Activated effector memory CD4-positive, alpha-beta T cell treated with Interleukin-2 at 50 U/mL for 16 hours (primary cell): Measurements from ENCODE around the gene NUDT7.
A peak's percentile ranks its signal among the peaks of the same experiment; 100 is the strongest.

Source experiments
- DNase-seq: peaks from one replicate; pipeline ENCODE4 v3.0.0-alpha.2; 2020

Gene NUDT7

GRCh38 chr16:77722309-77723107 is at the start of gene NUDT7:
Gene NUDT7 (plus strand): TSS chr16:77722514. CDS start chr16:77722583, 69 bp downstream.
- peak; percentile 91 for DNase-seq

DNA sequence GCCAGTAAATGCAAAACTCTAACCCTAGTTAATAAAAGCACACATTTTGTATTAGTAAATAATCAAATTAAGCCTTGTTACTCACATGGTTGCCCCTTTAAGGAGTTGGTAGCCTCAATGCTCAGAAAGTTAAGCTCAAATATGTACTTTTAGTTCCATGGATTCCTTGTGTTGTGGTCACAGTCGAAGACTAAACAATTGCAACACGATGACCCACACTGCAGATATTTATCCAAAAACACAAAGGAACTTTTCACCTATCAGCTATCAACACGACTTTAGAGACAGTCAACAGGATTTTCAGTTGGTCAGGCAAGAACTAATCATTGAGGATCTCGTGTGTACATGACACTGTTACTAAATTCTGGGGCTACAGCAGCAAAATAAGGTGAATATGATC is 47.4 kb upstream of the NUDT7 start:
- no peak for DNase-seq

DNA sequence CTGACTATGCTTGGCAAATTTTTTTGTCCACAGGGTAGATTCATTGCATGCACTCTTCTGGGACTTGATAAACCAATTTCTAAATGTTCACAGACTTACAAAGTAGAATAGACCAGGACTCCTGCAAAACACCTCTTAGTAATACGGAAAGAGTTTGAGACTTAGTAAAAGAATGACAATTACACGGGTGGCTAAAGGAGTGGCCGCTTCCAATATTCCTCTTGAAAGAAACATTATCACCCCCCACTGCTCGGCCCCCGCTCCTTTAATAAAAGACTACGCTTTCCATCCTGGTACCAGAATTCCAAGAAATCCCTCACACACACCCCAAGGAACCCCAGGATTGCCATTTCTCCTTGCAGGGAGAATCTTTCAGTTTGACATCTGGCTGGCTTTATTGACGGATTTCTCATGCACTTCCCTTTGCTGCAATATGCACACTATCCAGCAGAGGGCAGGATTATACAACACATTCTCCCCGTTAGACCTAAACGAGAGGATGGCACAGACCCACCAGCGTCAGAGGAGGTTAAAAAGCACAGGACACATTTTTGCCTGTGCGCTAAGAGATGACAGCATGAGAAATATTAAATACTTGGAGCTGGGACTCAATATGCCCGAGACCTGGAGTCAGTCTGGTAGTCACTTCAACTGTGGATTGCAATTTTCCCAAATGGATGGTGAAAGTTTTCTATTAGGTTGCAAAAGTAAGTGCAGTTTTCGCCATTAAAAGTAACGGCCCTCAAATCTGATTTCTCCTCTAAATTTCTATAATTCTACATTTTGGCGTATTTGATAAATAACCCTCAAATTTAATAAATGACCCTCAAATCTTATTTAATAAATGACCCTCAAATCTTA is 46.6 kb upstream of the NUDT7 start:
- DNase-seq, result peak; percentile 27

DNA sequence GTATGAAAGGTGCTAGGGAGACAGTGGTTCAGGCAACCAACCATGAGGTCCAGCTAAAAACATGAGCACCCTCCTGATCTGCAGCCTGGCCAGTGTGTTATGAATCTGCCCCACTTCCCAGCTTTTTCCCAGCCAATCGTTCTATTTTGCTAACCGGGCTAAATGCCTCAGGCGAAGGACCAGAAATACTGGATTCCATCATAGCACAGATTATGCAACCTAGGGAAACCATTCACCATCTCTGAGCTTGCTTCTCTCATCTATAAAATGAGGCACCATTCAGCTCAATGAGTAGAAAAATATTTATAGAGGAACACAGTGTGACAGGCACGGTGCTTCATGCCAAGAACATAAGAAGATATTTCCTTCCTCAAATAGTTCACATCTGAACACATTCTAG is 45.2 kb upstream of the NUDT7 start:
- no peak for DNase-seq

- no peak for DNase-seq
Measured at GRCh38 chr16:77679391-77679790, 42.9 kb upstream of the NUDT7 start.

GRCh38 chr16:77679901-77680300 is 42.4 kb upstream of the NUDT7 start:
- DNase-seq, result no peak

- DNase-seq, result no peak
Measured at GRCh38 chr16:77680496-77680895, 41.8 kb upstream of the NUDT7 start.

DNA sequence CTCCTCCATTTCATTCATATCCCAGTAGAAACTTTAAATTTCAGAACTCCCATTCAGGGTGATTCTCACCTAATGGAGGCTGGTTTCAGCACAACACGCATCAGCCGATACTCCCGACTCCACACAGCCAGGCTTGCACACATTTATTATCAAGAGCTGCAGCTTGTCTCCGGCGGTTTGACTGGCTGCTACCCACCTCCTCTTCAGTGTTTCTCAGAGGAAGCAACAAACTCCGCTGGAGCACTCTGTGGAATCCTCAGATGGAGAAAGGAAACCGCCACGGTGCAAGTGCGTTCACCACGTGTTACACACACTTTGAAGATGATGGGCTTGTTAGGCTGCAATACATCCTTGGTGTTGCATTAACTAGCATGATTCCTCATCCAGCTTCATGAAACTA is 39.7 kb upstream of the NUDT7 start:
- no peak for DNase-seq

DNA sequence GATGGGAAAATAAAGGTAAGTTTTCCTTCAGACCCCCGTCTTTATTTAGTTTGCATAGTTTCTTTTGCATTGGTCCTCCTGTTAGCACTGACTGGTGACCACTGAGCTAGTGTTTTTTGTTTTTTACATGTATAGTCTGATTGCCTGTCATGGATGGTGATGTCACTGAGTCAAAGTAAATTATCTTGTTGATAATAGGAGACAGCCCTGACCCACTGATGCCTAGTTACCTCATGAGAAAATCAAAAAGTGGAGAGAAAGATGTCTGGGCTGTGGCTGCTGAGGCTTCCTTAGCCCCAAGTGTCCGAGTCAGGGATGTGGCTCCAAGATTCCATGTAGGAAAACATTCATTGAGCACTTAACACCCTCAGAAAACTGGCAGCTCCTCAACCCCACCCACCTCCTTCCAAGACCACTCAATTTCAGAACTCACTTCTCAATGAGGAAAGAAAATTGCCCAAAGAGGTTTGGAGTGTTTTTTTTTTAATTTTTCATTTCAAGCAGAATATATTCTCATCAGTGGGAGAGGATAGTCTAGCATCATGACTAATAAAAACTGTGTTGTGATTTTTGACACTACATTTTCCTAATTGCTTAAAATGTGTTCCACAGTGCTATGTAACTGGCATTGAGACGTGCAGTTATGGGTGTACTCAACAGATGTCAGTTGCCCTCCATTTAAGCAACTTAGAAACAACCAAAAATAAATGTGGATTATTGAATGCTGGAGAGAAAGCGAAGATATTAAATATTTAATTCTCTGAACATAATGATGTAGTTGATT is 38.7 kb upstream of the NUDT7 start:
- DNase-seq, result no peak

- DNase-seq, result no peak
Measured at GRCh38 chr16:77684181-77684526, 38.2 kb upstream of the NUDT7 start.

DNA sequence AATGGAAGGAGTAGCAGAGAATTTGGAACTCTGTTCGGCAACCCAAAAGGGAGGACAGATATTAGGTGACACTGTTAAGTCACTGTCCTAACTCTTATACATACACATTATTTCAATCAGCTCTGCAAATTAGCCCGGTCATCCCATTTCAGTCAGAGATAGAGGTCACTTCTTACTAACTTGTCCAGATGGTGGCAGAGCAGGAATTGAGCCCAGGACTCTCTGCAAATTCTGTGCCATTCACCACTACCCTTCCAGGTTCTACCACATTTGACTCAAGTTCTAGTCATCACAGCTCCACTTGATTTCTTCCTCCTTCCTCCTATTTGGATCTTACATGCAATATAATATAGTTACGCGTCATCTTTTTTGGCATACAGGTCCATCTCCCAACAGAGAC is 35.9 kb upstream of the NUDT7 start:
- DNase-seq, result no peak

DNA sequence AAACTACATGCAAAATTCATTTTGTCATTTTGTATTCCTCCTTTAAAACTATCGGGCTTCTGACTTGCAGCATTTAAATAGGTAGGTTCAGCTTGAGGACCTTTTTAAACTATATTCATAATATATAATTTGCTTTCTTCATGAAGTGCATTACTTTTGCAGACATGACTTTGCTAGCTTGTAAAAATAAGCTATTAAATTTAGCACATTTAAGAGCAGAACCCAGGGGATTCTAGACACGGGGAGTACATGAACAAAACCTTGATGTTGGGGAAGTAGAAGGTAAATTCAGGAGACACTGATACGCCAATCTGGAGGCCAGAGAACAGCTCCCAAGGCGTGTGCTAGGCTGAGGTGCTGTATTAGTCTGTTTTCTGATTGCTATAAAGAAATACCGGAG is 32.3 kb upstream of the NUDT7 start:
- DNase-seq, result no peak

GRCh38 chr16:77690416-77690815 is 31.9 kb upstream of the NUDT7 start:
- no peak for DNase-seq

DNA sequence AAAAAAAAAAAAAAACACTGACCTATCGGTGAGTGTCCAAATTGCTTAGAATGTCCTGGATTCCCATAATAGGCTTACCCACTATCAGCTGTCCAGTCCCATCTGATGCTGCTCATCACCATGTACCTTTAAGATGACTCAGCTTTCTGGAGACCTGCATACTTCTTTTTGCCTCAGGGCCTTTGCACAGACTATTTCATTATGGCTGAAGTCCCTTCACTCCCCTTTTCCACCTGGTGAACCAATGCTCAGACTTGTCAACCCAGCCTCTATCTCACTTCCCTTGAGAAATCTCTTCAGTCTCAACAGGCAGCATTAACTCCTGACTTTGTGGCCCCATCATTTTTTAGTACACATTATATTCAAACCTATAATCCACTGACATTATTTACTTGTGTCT is 29.7 kb upstream of the NUDT7 start:
- DNase-seq, result no peak

- no peak for DNase-seq
Measured at GRCh38 chr16:77696149-77696548, 26.2 kb upstream of the NUDT7 start.

DNA sequence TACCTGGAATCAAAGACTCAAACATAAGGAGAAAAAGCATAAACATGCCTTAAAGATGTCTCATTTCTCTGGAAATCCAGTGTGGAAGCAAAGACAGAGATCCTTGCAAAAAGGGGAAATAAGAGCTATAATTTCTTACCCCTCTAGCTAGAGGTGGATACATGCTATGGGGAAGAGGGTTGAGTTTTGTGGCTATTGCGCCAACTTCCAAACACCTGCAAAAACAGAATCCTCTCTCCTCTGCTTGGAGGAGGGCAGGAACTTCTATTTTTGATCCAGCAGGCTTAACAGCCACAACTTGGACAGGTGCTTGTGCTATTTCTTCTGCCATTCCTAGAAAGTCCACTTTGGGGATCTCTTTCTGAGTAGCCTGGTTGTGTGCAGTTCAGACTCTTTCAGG is 21.5 kb upstream of the NUDT7 start:
- DNase-seq, result no peak

DNA sequence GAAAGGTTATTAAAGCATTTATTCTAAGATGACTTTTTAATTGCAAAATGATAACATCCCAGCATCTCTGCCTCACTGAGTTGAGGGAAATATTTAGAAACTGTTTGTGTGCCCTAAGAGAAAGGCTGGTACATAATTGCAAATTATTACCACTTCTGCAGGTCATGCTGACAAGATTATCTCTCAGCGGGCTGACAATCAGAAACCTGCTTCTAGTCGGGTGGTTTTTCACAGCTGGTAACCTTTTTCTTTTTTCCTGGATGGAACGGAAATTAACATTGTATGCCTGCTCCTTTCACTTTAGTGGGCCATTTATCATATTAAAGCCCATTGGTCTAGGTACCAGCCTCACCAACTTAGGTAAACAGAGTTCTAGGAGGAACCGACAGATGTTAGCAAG is 17.0 kb upstream of the NUDT7 start:
- DNase-seq, result no peak

GRCh38 chr16:77711179-77711578 is 11.1 kb upstream of the NUDT7 start:
- DNase-seq, result no peak

DNA sequence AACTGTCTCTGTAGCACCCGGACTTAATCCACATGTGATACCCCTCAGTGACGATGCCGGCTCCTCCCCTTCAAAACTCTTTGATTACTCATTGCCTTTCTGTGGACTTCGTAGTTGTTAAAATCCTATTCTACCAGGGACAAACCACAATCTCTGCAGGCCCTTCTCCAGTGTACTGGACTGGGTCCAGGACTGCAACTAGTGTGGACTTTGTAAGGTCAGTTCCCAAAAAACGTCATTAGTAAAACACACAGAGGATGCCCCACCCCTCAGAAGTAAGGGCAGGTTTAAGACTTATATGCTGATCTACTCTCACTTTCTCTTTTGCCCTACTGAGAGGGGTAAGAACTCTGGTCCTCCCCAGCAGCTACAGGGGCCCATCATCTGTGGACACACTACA is 10.5 kb upstream of the NUDT7 start:
- DNase-seq, result no peak

DNA sequence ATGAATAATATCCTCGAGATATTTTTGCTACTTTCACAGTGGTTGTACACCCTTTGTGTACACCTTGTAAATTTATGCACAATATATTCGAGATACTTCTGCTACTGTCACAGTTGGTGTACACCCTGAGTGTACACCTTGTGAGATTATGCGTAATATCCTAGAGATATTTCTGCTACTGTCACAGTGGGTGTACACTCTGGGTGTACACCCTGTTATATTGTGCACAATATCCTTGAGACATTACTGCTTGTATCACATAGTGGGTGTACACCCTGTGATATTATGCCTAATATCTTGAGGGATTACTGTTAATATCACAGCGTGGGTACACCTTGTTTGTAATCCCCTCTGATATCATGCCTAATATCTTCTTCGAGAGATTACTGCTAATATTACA is 7.2 kb upstream of the NUDT7 start:
- no peak for DNase-seq

GRCh38 chr16:77721752-77722308 is 484 bp upstream of the NUDT7 start:
- no peak for DNase-seq

DNA sequence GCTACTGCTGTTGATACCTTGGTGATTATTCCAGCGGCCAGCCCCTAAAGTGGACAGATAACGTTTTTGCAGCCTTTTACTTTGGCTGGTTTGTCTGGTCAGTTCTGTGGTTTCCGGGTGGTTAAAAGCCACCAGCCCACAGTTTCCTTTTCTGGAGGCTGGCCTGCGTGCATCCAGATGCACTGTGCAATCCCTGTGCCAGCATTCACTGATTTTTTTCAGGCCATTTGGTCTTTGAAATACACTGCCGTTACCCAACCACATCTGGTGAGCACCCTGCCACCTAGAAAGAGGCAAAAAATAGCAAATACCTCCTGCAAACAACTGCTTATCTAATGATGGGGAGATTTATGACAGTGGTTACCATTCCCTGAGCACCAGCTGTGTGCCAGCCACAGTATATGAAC is 797 bp downstream of the NUDT7 start:
- DNase-seq, result peak; percentile 3

GRCh38 chr16:77724174-77724573 is 1.9 kb downstream of the NUDT7 start:
- no peak for DNase-seq
